Lung (tissue), 12 donors: ENCODE results near the gene GLIS2. TPM values are rescaled to one million over a fixed set of nuclear protein-coding genes. Genes with fewer than 3 reads are reported as not detected.
"Not testable (repeated sequence)": the region's sequence is repeated elsewhere in the genome, so short reads cannot be mapped to it uniquely, and the experiment has no call there.

ENCODE experiments used
- ATAC-seq: fragments of 200-7000 bp; cut with Tn5 transposase; one replicate; pipeline ENCODE4 v1.9.1; 2020; ENCODE audit warnings: moderate number of reproducible peaks; ENCODE audit not compliant: insufficient read depth, low FRiP score
- DNase-seq, 3 donors: peaks; one replicate each; pipeline ENCODE4 v3.0.0-alpha.2; 2013 to 2017
- H3K27ac ChIP-seq, 2 donors: one replicate each; pipeline ENCODE4 v1.5.1; 2013; ENCODE audit warnings: mild to moderate bottlenecking in 2 of 2, moderate library complexity in 2 of 2, control low read depth in 1 of 2, inconsistent platforms in 1 of 2, low read depth in 1 of 2, low read length in 1 of 2
- H3K27me3 ChIP-seq, 3 donors: one replicate each; pipeline ENCODE4 v1.5.1; 2013; ENCODE audit warnings: low read length in 2 of 3; ENCODE audit not compliant: control insufficient read depth in 3 of 3, insufficient read depth in 3 of 3
- H3K36me3 ChIP-seq, 4 donors: one replicate each; pipeline ENCODE4 v1.5.1; 2013; ENCODE audit warnings: low read length in 4 of 4, mild to moderate bottlenecking in 1 of 4, moderate library complexity in 1 of 4; ENCODE audit not compliant: control insufficient read depth in 4 of 4, insufficient read depth in 4 of 4
- H3K4me1 ChIP-seq, 5 donors: one replicate each; pipeline ENCODE4 v1.5.1; 2013; ENCODE audit warnings: low read length in 5 of 5, mild to moderate bottlenecking in 2 of 5, moderate library complexity in 1 of 5; ENCODE audit not compliant: control insufficient read depth in 5 of 5, insufficient read depth in 5 of 5
- H3K4me3 ChIP-seq: one replicate; pipeline ENCODE4 v1.5.1; 2013; ENCODE audit warnings: mild to moderate bottlenecking, control low read depth, moderate library complexity
- H3K9ac ChIP-seq, 2 donors: one replicate each; pipeline ENCODE4 v1.5.1; 2013; ENCODE audit warnings: low read length in 2 of 2, control low read depth in 1 of 2; ENCODE audit not compliant: insufficient read depth in 1 of 2
- H3K9me3 ChIP-seq, 4 donors: one replicate each; pipeline ENCODE4 v1.5.1; 2013; ENCODE audit warnings: low read length in 3 of 4, mild to moderate bottlenecking in 1 of 4, moderate library complexity in 1 of 4; ENCODE audit not compliant: control insufficient read depth in 4 of 4, insufficient read depth in 3 of 4
- CTCF ChIP-seq: IDR thresholded peaks from 2 replicates; pipeline ENCODE4 v1.5.1; 2012; ENCODE audit warnings: mild to moderate bottlenecking; ENCODE audit errors: control extremely low read depth, extremely low read depth
- WGBS, 2 donors: extraction: QIAGEN DNeasy Blood & Tissue Kit; methylation state at CpG; one replicate each; pipeline ENCODE4 v1.1.7; 2013; 5-methylcytosine and 5-hydroxymethylcytosine counted together
- polyA plus RNA-seq, 2 donors: library from polyadenylated mRNA; stranded (reverse); fragments of 200-250 nt; gene quantifications; one replicate each; pipeline ENCODE4 v1.2.1, GENCODE V29; 2013
- total RNA-seq, 2 donors: library from RNA; depleted of rRNA in 1 of 2; stranded (reverse); fragments of >200 nt in 1 of 2; gene quantifications; one replicate each; pipeline ENCODE4 v1.2.1, GENCODE V29; 2014 to 2021
- donor health status: control.
- donor health status: control.
- donor health status: Bipolar disorder and iron deficiency.
- donor health status: healthy.
- donor health status: DM: yes; HTN: yes; CAD: no.

The GLIS2 gene
- total and polyA plus RNA-seq, 4 donors: 8.8 to 25.5 (median 14.9) TPM

GRCh38 chr16:4342866-4343744, 27.2 kb downstream of the GLIS2 start:
- DNase-seq (no peak), ATAC-seq (no peak)
- Histone ChIP-seq H3K36me3 (peaks cover 0 to 20% (median 3%) of the 10 kb centered on the region in 4 donors), H3K27ac (peak overlapping the region in 1 of 2 donors; percentile 41), H3K9ac (peak overlapping the region in 1 of 2 donors; percentile 19), H3K4me1 (peaks cover 0 to 26% (median 16%) of the 10 kb centered on the region in 5 donors), H3K27me3 (no peaks in the 10 kb centered on the region), H3K4me3 (no peak overlapping the region), H3K9me3 (no peaks in the 10 kb centered on the region)
- WGBS, 2 donors: 71 to 81% methylated on average over 21 of the region's 21 CpGs
- no peak for TF ChIP-seq CTCF

GRCh38 chr16:4344300-4344982, 28.6 kb downstream of the GLIS2 start:
- H3K36me3 ChIP-seq: peaks cover 0 to 13% (median 0%) of the 10 kb centered on the region in 4 donors
- H3K4me3 ChIP-seq, H3K27me3 ChIP-seq, H3K9ac ChIP-seq, DNase-seq, H3K27ac ChIP-seq, H3K9me3 ChIP-seq, ATAC-seq: not testable (repeated sequence)
- WGBS, 2 donors: 58 to 65% methylated on average over 9 of the region's 10 CpGs
- peaks cover 0 to 22% (median 9%) of the 10 kb centered on the region in 5 donors for H3K4me1 ChIP-seq

GRCh38 chr16:4344983-4345835, 29.3 kb downstream of the GLIS2 start:
- Histone ChIP-seq H3K27ac (peak overlapping the region in 1 of 2 donors; percentile 65), H3K9ac (no peak overlapping the region), H3K4me1 (peaks cover 0 to 19% (median 1%) of the 10 kb centered on the region in 5 donors), H3K9me3 (no peaks in the 10 kb centered on the region), H3K36me3 (peaks cover 0 to 13% (median 0%) of the 10 kb centered on the region in 4 donors), H3K27me3 (no peaks in the 10 kb centered on the region), H3K4me3 (no peak overlapping the region)
- no peak for TF ChIP-seq CTCF
- DNase-seq (no peak), ATAC-seq (no peak)
- WGBS, 2 donors: 79 to 83% methylated on average over 26 of the region's 26 CpGs
